Parathyroid adenoma (tissue), 2 donors: Measurements from ENCODE around the gene CYB5A.
"Not testable (repeated sequence)": the region's sequence is repeated elsewhere in the genome, so short reads cannot be mapped to it uniquely, and the experiment has no call there.

Experiments used
- H2AFZ ChIP-seq: fragments of 300-600 bp; sonication (generic); one replicate; pipeline ENCODE4 v1.7.0; 2017; ENCODE audit warnings: antibody characterized with exemption, mild to moderate bottlenecking
- H3K27ac ChIP-seq: fragments of 300-600 bp; sonication (generic); one replicate; pipeline ENCODE4 v1.7.0; 2017
- H3K27me3 ChIP-seq: fragments of 300-600 bp; sonication (generic); one replicate; pipeline ENCODE4 v1.7.0; 2017; ENCODE audit warnings: low read length; ENCODE audit not compliant: control insufficient read depth, insufficient read depth
- H3K36me3 ChIP-seq: fragments of 300-600 bp; sonication (generic); one replicate; pipeline ENCODE4 v1.7.0; 2017; ENCODE audit warnings: low read length; ENCODE audit not compliant: control insufficient read depth, insufficient read depth
- H3K4me1 ChIP-seq: fragments of 300-600 bp; sonication (generic); one replicate; pipeline ENCODE4 v1.7.0; 2017; ENCODE audit warnings: control low read depth
- H3K4me2 ChIP-seq: fragments of 300-600 bp; sonication (generic); one replicate; pipeline ENCODE4 v1.7.0; 2017; ENCODE audit warnings: low read length
- H3K4me3 ChIP-seq: fragments of 300-600 bp; sonication (generic); one replicate; pipeline ENCODE4 v1.7.0; 2017; ENCODE audit warnings: low read depth, low read length
- H3K79me2 ChIP-seq: fragments of 300-600 bp; sonication (generic); one replicate; pipeline ENCODE4 v1.7.0; 2017; ENCODE audit warnings: control low read depth
- H3K9ac ChIP-seq: fragments of 300-600 bp; sonication (generic); one replicate; pipeline ENCODE4 v1.7.0; 2017; ENCODE audit warnings: mild to moderate bottlenecking
- H3K9me3 ChIP-seq: fragments of 300-600 bp; sonication (generic); one replicate; pipeline ENCODE4 v1.7.0; 2017; ENCODE audit warnings: low read length; ENCODE audit not compliant: control insufficient read depth
- CTCF ChIP-seq: fragments of 300-600 bp; sonication (generic); IDR thresholded peaks from one replicate; pipeline ENCODE4 v1.7.0; 2017; ENCODE audit warnings: antibody characterized with exemption, mild to moderate bottlenecking
- donor health status: primary hyperparathyroidism.

Gene CYB5A

DNA sequence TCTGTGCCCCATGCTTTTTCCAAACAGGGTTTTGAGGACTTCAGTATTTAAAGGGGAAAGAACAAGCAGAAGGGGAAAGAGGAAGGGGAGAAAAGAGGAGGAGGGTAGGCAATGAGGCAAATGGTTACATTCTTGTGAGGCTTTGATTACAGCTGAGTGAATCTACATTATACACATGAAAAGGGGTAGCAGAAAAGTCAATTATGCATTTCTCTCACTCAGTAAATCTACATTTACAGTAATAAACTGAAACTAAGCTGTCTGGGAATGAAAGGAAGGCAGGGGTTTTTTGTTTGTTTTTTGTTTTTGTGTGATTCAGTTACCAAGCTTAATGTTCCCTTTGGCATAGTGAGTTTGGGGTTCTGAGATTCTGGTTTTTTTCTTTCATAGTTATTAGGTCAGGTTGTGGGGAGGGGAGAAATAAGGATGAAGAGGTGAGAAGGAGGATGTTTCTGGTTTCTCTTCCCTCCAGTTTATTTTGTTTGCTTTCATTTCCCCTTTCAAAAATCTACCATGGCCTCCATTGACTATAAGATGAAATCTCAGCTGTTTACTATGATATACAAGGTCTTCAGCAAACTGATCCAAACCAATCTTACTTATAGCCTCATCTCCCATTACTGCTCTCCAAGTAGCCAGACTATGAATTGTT lies 42.6 kb upstream of the CYB5A start:
- Histone ChIP-seq H3K27me3 (no peaks in the 10 kb centered on the region), H3K4me2 (no peak overlapping the region), H3K9me3 (no peaks in the 10 kb centered on the region), H3K27ac (no peak overlapping the region), H3K4me1 (no peaks in the 10 kb centered on the region), H3K4me3 (no peak overlapping the region), H3K36me3 (no peaks in the 10 kb centered on the region), H3K9ac (no peak overlapping the region), H3K79me2 (no peaks in the 10 kb centered on the region), H2AFZ (no peak overlapping the region)
- TF ChIP-seq CTCF, result no peak

GRCh38 chr18:74333091-74333490 lies 41.3 kb upstream of the CYB5A start:
- Histone ChIP-seq H3K4me1 (no peaks in the 10 kb centered on the region), H3K4me2 (no peak overlapping the region), H3K9ac (no peak overlapping the region), H3K27ac (no peak overlapping the region), H3K79me2 (no peaks in the 10 kb centered on the region), H2AFZ (no peak overlapping the region), H3K36me3 (no peaks in the 10 kb centered on the region), H3K27me3 (no peaks in the 10 kb centered on the region), H3K4me3 (no peak overlapping the region), H3K9me3 (no peaks in the 10 kb centered on the region)
- TF ChIP-seq CTCF, result no peak

DNA sequence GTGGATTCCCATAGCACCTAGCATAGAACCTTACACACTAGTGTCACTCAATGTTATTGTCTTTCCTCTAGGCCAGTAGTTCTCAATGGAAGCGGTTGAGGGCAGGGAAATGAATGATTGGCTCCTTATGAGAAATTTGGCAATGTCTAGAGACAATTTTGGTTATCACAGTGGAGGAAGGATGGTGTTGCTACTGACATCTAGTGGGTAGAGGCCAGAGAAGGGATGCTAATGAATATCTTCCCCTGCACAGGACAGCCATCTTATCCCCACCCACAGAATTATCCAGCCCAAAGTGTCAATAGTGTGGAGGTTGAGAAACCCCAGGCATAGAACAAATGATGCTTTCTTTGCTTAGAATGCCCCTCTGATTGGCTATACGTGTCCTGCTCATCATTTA lies 39.6 kb upstream of the CYB5A start:
- TF ChIP-seq CTCF, result peak; percentile 73
- Histone ChIP-seq H3K4me1 (no peaks in the 10 kb centered on the region), H3K27ac (no peak overlapping the region), H3K79me2 (no peaks in the 10 kb centered on the region), H3K27me3 (no peaks in the 10 kb centered on the region), H3K4me2 (no peak overlapping the region), H3K36me3 (no peaks in the 10 kb centered on the region), H3K9me3 (no peaks in the 10 kb centered on the region), H3K4me3 (no peak overlapping the region), H3K9ac (no peak overlapping the region), H2AFZ (peak overlapping the region; percentile 51)

GRCh38 chr18:74329688-74330205 lies 38.0 kb upstream of the CYB5A start:
- H3K9ac ChIP-seq, result no peak overlapping the region
- H3K4me2 ChIP-seq, result no peak overlapping the region
- H3K4me3 ChIP-seq, result no peak overlapping the region
- H3K27ac ChIP-seq, result no peak overlapping the region
- no peaks in the 10 kb centered on the region for H3K36me3 ChIP-seq
- H3K27me3 ChIP-seq, result no peaks in the 10 kb centered on the region
- peak overlapping the region; percentile 4 for H2AFZ ChIP-seq
- TF ChIP-seq CTCF, result no peak
- H3K9me3 ChIP-seq, result no peaks in the 10 kb centered on the region
- no peaks in the 10 kb centered on the region for H3K79me2 ChIP-seq
- no peaks in the 10 kb centered on the region for H3K4me1 ChIP-seq

GRCh38 chr18:74328206-74328605 lies 36.4 kb upstream of the CYB5A start:
- H3K27me3 ChIP-seq, result no peaks in the 10 kb centered on the region

DNA sequence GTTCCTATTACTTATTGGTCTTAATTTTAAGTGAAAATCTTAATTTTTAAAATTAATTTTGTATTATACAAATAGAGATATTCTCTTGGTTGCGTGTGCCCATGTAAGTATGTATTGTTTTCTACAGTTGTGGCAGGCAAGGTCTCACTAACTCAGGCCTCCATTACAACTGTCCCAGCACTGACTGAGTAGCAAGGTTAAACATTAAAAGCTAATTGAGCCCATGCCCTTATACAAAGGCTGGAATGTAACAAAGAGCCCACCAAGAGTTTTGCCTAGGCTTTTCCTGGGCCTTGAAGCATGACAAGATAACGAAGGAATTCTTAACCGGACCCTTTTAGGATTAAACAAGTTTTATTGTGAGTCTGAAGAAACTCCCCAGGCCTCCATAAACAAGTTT lies 35.0 kb upstream of the CYB5A start:
- H3K36me3 ChIP-seq, H3K9me3 ChIP-seq, H3K4me3 ChIP-seq, H3K4me2 ChIP-seq, H2AFZ ChIP-seq, H3K27me3 ChIP-seq, H3K4me1 ChIP-seq, H3K9ac ChIP-seq, H3K79me2 ChIP-seq, H3K27ac ChIP-seq: not testable (repeated sequence)

More at GRCh38 chr18:74328206-74328605, 36.4 kb upstream of the CYB5A start:
- Histone ChIP-seq H2AFZ (no peak overlapping the region), H3K4me2 (no peak overlapping the region), H3K4me1 (no peaks in the 10 kb centered on the region), H3K9me3 (no peaks in the 10 kb centered on the region), H3K27ac (no peak overlapping the region), H3K36me3 (no peaks in the 10 kb centered on the region), H3K79me2 (no peaks in the 10 kb centered on the region), H3K4me3 (no peak overlapping the region), H3K9ac (no peak overlapping the region)
- TF ChIP-seq CTCF, result no peak
